SK-N-SH treated with all-trans-retinoic acid at 6 μM for 48 hours (cell line): Measurements from ENCODE around the gene S100A2.

ENCODE experiments used
- ATAC-seq: fragments of 200-7000 bp; cut with Tn5 transposase; 3 replicates; pipeline ENCODE4 v1.9.1; 2020; ENCODE audit warnings: mild to moderate bottlenecking, moderate library complexity
- ARNTL ChIP-seq: fragments of 450-650 bp; formaldehyde crosslinking; IDR thresholded peaks from 2 replicates; pipeline ENCODE4 v1.5.0; 2020; ENCODE audit warnings: low read depth, mild to moderate bottlenecking, moderate library complexity, borderline replicate concordance
- BACH2 ChIP-seq: fragments of 250-450 bp; sonication (Bioruptor Pico); IDR thresholded peaks from 2 replicates; pipeline ENCODE4 v1.9.0; 2021; ENCODE audit warnings: mild to moderate bottlenecking, borderline replicate concordance
- CREB5 ChIP-seq: fragments of 250-450 bp; sonication (Bioruptor Pico); IDR thresholded peaks from 2 replicates; pipeline ENCODE4 v1.5.1; 2020; ENCODE audit warnings: low read depth, mild to moderate bottlenecking, moderate library complexity
- CSDC2 ChIP-seq: fragments of 250-450 bp; sonication (Bioruptor Pico); IDR thresholded peaks from 2 replicates; pipeline ENCODE4 v1.5.0; 2020; ENCODE audit warnings: mild to moderate bottlenecking, moderate library complexity
- CSRNP3 ChIP-seq: fragments of 250-450 bp; sonication (Bioruptor Pico); IDR thresholded peaks from 2 replicates; pipeline ENCODE4 v1.5.1; 2021; ENCODE audit warnings: mild to moderate bottlenecking, moderate library complexity
- ESRRG ChIP-seq: fragments of 250-450 bp; sonication (Bioruptor Pico); IDR thresholded peaks from 2 replicates; pipeline ENCODE4 v1.6.1; 2021; ENCODE audit warnings: mild to moderate bottlenecking
- GLIS3 ChIP-seq: fragments of 250-450 bp; sonication (Bioruptor Pico); IDR thresholded peaks from 2 replicates; pipeline ENCODE4 v1.5.0; 2020; ENCODE audit warnings: mild to moderate bottlenecking, moderate library complexity
- ISL1 ChIP-seq: fragments of 250-450 bp; sonication (Bioruptor Pico); IDR thresholded peaks from 2 replicates; pipeline ENCODE4 v2.1.2; 2022; ENCODE audit warnings: mild to moderate bottlenecking, moderate library complexity
- OSR1 ChIP-seq: fragments of 250-450 bp; sonication (Bioruptor Pico); IDR thresholded peaks from 2 replicates; pipeline ENCODE4 v1.8.0; 2022; ENCODE audit warnings: moderate library complexity, mild to moderate bottlenecking, inconsistent platforms
- PATZ1 ChIP-seq: fragments of 250-450 bp; sonication (Bioruptor Pico); IDR thresholded peaks from 2 replicates; pipeline ENCODE4 v1.8.0; 2020; ENCODE audit warnings: mild to moderate bottlenecking, moderate library complexity, borderline replicate concordance
- POU6F1 ChIP-seq: fragments of 250-450 bp; sonication (Bioruptor Pico); IDR thresholded peaks from 2 replicates; pipeline ENCODE4 v1.8.0; 2021; ENCODE audit warnings: low read depth, mild to moderate bottlenecking, moderate library complexity, borderline replicate concordance
- PPARA ChIP-seq: fragments of 250-450 bp; sonication (Bioruptor Pico); IDR thresholded peaks from 2 replicates; pipeline ENCODE4 v1.5.0; 2020; ENCODE audit warnings: mild to moderate bottlenecking, borderline replicate concordance
- TOX ChIP-seq: fragments of 250-450 bp; sonication (Bioruptor Pico); IDR thresholded peaks from 2 replicates; pipeline ENCODE4 v1.8.0; 2021; ENCODE audit warnings: mild to moderate bottlenecking, moderate library complexity, borderline replicate concordance
- TSHZ2 ChIP-seq: fragments of 250-450 bp; sonication (Bioruptor Pico); IDR thresholded peaks from 2 replicates; pipeline ENCODE4 v1.5.0; 2020; ENCODE audit warnings: mild to moderate bottlenecking, moderate library complexity
- ZC3H10 ChIP-seq: fragments of 250-450 bp; sonication (Bioruptor Pico); IDR thresholded peaks from 2 replicates; pipeline ENCODE4 v1.5.1; 2021; ENCODE audit warnings: mild to moderate bottlenecking, moderate library complexity
- ZFP3 ChIP-seq: fragments of 250-450 bp; sonication (Bioruptor Pico); IDR thresholded peaks from 2 replicates; pipeline ENCODE4 v1.5.0; 2020; ENCODE audit warnings: mild to moderate bottlenecking, moderate library complexity
- ZFP30 ChIP-seq: fragments of 450-650 bp; formaldehyde crosslinking; IDR thresholded peaks from 2 replicates; pipeline ENCODE4 v1.5.0; 2022; ENCODE audit warnings: mild to moderate bottlenecking, moderate library complexity
- ZNF565 ChIP-seq: fragments of 450-650 bp; formaldehyde crosslinking; conservative IDR thresholded peaks from 2 replicates; pipeline ENCODE4 v1.5.0; 2020; ENCODE audit warnings: low read depth, mild to moderate bottlenecking, moderate library complexity
- ZNF70 ChIP-seq: fragments of 450-650 bp; formaldehyde crosslinking; IDR thresholded peaks from 2 replicates; pipeline ENCODE4 v1.5.0; 2020; ENCODE audit warnings: mild to moderate bottlenecking, moderate library complexity
- ZNF8 ChIP-seq: fragments of 450-650 bp; formaldehyde crosslinking; IDR thresholded peaks from 2 replicates; pipeline ENCODE4 v1.5.0; 2020; ENCODE audit warnings: mild to moderate bottlenecking, moderate library complexity

The S100A2 gene

GRCh38 chr1:153549741-153550397, 15.8 kb downstream of the S100A2 start:
- no peak for ATAC-seq

More at GRCh38 chr1:153549741-153550397, 15.8 kb downstream of the S100A2 start:
- no peak for TF ChIP-seq CREB5 (CRISPR knock-in tag)
- no peak for TF ChIP-seq TOX (CRISPR knock-in tag)
- TF ChIP-seq CSDC2 (CRISPR knock-in tag), result no peak
- TF ChIP-seq ESRRG (CRISPR knock-in tag), result no peak
- TF ChIP-seq CSRNP3, result no peak
- no peak for TF ChIP-seq ZFP3 (CRISPR knock-in tag)
- TF ChIP-seq ZC3H10 (CRISPR knock-in tag), result no peak
- TF ChIP-seq POU6F1, result no peak
- TF ChIP-seq ZFP30 (CRISPR knock-in tag), result no peak
- no peak for TF ChIP-seq BACH2 (CRISPR knock-in tag)
- TF ChIP-seq ISL1 (CRISPR knock-in tag), result no peak
- TF ChIP-seq ARNTL (CRISPR knock-in tag), result no peak
- no peak for TF ChIP-seq ZNF70 (CRISPR knock-in tag)
- TF ChIP-seq ZNF8 (CRISPR knock-in tag), result no peak
- TF ChIP-seq PPARA (CRISPR knock-in tag), result no peak
- TF ChIP-seq OSR1 (CRISPR knock-in tag), result no peak
- TF ChIP-seq ZNF565 (CRISPR knock-in tag), result no peak
- TF ChIP-seq TSHZ2 (CRISPR knock-in tag), result no peak
- no peak for TF ChIP-seq GLIS3 (CRISPR knock-in tag)
- TF ChIP-seq PATZ1 (CRISPR knock-in tag), result no peak
